Measurements from ENCODE around the gene UBE2Z.

The UBE2Z gene

GRCh38 chr17:48912476-48912875 is 4.3 kb downstream of the UBE2Z start:
- H3K4me3 ChIP-seq (replicated peaks; ENCODE audit: low read depth, low read length), result no peak overlapping the region
- DNase-seq (ENCODE audit: low read depth), result no peak
- TF ChIP-seq CTCF (IDR thresholded peaks at IDR 0.05; ENCODE audit: low read length, missing control alignments), result no peak

GRCh38 chr17:48915459-48916282 is 7.5 kb downstream of the UBE2Z start:
- TF ChIP-seq CTCF (IDR thresholded peaks at IDR 0.05; ENCODE audit: low read length, missing control alignments), result no peak
- DNase-seq (ENCODE audit: low read depth), result peak; percentile 87
- H3K4me3 ChIP-seq (replicated peaks; ENCODE audit: low read depth, low read length), result no peak overlapping the region

- H3K4me3 ChIP-seq (replicated peaks; ENCODE audit: low read depth, low read length), result no peak overlapping the region
- no peak for TF ChIP-seq CTCF (IDR thresholded peaks at IDR 0.05; ENCODE audit: low read length, missing control alignments)
- DNase-seq (ENCODE audit: low read depth), result no peak
Observed at GRCh38 chr17:48925251-48925990, 17.2 kb downstream of the UBE2Z start.

GRCh38 chr17:48925991-48926342 is 17.8 kb downstream of the UBE2Z start:
- H3K4me3 ChIP-seq (replicated peaks; ENCODE audit: low read depth, low read length), result no peak overlapping the region
- TF ChIP-seq CTCF (IDR thresholded peaks at IDR 0.05; ENCODE audit: low read length, missing control alignments), result no peak
- DNase-seq (ENCODE audit: low read depth), result no peak

GRCh38 chr17:48927978-48928745 is 20.0 kb downstream of the UBE2Z start:
- TF ChIP-seq CTCF (IDR thresholded peaks at IDR 0.05; ENCODE audit: low read length, missing control alignments), result no peak
- no peak for DNase-seq (ENCODE audit: low read depth)
- H3K4me3 ChIP-seq (replicated peaks; ENCODE audit: low read depth, low read length), result no peak overlapping the region

GRCh38 chr17:48928876-48929811 is 20.9 kb downstream of the UBE2Z start:
- no peak overlapping the region for H3K4me3 ChIP-seq (replicated peaks; ENCODE audit: low read depth, low read length)
- TF ChIP-seq CTCF (IDR thresholded peaks at IDR 0.05; ENCODE audit: low read length, missing control alignments), result no peak
- peak; percentile 37 for DNase-seq (ENCODE audit: low read depth)
